ENCODE results near the gene KRT28. TPM values are rescaled to one million over a fixed set of nuclear protein-coding genes. Genes with fewer than 3 reads are reported as not detected.
"Not testable (repeated sequence)": the region's sequence is repeated elsewhere in the genome, so short reads cannot be mapped to it uniquely, and the experiment has no call there.

KRT28 gene
- polyA plus RNA-seq, 1 experiment, result not detected

DNA sequence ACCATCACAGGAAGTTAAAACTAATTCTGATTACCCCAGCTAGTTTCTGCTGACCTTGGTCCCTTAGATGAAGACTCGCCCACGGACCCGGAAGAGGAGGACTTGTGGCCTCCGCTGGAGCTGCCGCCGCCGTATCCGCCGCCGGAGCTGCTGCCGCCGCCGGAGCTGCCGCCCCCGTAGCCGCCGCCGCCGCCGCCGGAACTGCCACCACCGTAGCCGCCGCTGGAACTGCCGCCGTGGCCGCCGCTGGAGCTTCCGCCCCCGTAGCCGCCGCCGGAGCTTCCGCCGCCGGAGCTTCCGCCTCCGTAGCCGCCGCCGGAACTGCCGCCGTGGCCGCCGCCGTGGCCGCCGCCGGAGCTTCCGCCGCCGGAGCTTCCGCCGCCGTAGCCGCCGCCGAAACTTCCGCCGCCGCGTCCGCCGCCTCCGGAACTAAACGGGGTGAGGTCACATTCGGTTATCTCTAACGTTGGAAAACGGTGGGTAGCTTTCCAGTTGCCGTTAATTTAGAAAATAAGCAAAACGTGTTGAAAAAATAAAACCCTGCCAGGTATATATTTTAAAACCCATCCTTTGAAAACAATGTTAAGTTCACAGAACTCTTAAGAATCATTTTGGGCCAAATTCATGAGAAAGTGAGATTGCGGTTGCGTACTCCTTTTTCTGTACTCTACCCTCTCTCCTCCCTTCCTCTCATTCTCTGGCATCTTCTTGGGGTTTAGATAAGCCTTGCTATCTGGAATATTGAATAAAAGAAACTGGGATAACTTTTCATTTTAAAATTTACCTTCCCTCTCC is 19.2 kb upstream of the KRT28 start:
- ChIA-PET CTCF (interaction anchor here (0.7 to 2.5 kb wide), 9 partner anchors 15 to 847 kb away, joined by 3 to 10 read pairs (median 3); no protein-coding TSS in a partner anchor), POLR2A (interaction anchor here (0.7 kb wide), 1 partner anchor 182 kb away, joined by 6 read pairs; no protein-coding TSS in a partner anchor)
- TF ChIP-seq, protein P1, sequence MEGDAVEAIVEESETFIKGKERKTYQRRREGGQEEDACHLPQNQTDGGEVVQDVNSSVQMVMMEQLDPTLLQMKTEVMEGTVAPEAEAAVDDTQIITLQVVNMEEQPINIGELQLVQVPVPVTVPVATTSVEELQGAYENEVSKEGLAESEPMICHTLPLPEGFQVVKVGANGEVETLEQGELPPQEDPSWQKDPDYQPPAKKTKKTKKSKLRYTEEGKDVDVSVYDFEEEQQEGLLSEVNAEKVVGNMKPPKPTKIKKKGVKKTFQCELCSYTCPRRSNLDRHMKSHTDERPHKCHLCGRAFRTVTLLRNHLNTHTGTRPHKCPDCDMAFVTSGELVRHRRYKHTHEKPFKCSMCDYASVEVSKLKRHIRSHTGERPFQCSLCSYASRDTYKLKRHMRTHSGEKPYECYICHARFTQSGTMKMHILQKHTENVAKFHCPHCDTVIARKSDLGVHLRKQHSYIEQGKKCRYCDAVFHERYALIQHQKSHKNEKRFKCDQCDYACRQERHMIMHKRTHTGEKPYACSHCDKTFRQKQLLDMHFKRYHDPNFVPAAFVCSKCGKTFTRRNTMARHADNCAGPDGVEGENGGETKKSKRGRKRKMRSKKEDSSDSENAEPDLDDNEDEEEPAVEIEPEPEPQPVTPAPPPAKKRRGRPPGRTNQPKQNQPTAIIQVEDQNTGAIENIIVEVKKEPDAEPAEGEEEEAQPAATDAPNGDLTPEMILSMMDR (IDR thresholded peaks at IDR 0.05; ENCODE audit: insufficient read depth, low read depth, low read length), result no peak
- peak; percentile 10 for DNase-seq (ENCODE audit: low read depth)
- Histone ChIP-seq H3K27me3 (ENCODE audit: control insufficient read depth, insufficient read depth, low read length) (no peaks in the 10 kb centered on the region), H3K4me3 (ENCODE audit: low read depth, low read length) (peak overlapping the region; percentile 70), H3K36me3 (ENCODE audit: control insufficient read depth, insufficient read depth, low read length) (no peaks in the 10 kb centered on the region)

DNA sequence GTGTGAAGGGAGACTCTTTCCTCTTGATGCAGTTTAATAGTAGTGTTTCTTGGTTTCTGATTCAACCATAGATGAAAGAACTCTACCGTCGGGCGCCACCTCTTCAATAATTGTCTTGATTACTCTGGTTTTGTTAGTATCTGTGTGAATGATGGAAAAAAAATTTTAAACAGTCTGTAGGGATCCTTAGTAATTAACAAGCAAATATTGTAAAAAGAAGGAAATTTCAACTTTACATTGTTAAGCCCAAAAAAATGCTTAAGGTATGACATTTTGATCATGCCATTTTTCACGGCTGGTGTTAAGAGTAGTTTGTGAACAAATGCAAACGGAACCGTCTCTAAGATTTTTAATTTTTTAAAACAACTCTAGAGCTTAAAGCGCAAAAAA is 18.6 kb upstream of the KRT28 start:
- ChIA-PET CTCF (interaction anchor here (0.7 to 2.5 kb wide), 4 partner anchors 18 to 844 kb away, joined by 3 to 10 read pairs (median 3); no protein-coding TSS in a partner anchor), POLR2A (no interaction called here)
- H3K27me3 ChIP-seq (ENCODE audit: control insufficient read depth, insufficient read depth, low read length), result no peaks in the 10 kb centered on the region
- H3K4me3 ChIP-seq (ENCODE audit: low read depth, low read length), result peak overlapping the region; percentile 70
- DNase-seq (ENCODE audit: low read depth), result no peak
- no peaks in the 10 kb centered on the region for H3K36me3 ChIP-seq (ENCODE audit: control insufficient read depth, insufficient read depth, low read length)
- TF ChIP-seq, protein P1 (IDR thresholded peaks at IDR 0.05; ENCODE audit: insufficient read depth, low read depth, low read length), result no peak

DNA sequence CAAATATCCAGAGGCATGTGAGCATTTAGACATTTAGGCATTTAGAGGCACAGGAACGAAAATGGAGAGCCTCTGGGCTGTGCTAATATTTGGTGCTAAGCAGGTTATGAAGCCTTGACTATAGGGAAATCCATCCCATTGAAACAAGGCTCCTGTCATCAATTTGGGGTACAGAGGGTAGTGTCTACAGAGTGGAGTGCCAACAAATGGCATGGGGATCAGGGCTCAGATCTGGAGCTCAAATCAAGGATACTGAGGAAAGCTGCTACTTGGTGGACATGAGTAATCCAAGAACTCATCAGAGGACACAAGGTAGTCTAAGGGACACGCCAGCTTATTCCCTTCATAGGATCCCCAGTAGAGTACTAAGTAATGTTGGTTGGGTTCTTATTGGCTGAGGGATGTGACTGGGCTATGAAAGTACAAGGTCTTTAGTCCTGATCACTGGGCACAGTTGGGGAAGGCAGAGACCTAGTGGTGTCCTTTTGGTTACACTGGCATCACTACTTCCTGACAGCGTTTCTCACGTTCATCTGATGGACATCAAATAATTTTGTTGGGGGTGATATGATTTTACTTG is 17.4 kb upstream of the KRT28 start:
- DNase-seq (ENCODE audit: low read depth), result no peak
- no peaks in the 10 kb centered on the region for H3K27me3 ChIP-seq (ENCODE audit: control insufficient read depth, insufficient read depth, low read length)
- TF ChIP-seq, protein P1 (IDR thresholded peaks at IDR 0.05; ENCODE audit: insufficient read depth, low read depth, low read length), result no peak
- H3K4me3 ChIP-seq (ENCODE audit: low read depth, low read length), result no peak overlapping the region
- ChIA-PET POLR2A (no interaction called here), CTCF (interaction anchor here (1.5 to 2.5 kb wide), 3 partner anchors 11 to 832 kb away, joined by 4 to 10 read pairs (median 7); no protein-coding TSS in a partner anchor)
- no peaks in the 10 kb centered on the region for H3K36me3 ChIP-seq (ENCODE audit: control insufficient read depth, insufficient read depth, low read length)

DNA sequence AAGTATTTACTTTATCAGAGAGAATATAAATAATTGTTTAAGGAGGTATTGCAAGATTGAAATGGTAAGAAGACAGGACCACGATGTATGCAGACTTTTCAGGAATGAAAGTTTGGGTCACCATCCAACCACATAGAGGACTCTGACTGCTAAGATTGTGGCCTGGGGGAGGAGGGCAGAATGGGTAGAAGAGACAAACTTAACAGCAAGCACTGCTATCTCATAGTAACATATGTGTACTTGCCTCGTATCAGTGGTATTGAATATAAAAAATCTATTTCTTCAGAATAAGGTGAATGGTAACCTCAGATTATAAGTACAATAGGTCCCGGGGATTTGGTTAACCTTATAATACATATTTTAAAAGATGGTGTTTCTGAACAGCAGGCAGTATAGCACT is 16.8 kb upstream of the KRT28 start:
- Histone ChIP-seq H3K4me3 (ENCODE audit: low read depth, low read length) (no peak overlapping the region), H3K36me3 (ENCODE audit: control insufficient read depth, insufficient read depth, low read length) (no peaks in the 10 kb centered on the region), H3K27me3 (ENCODE audit: control insufficient read depth, insufficient read depth, low read length) (no peaks in the 10 kb centered on the region)
- ChIA-PET POLR2A (interaction anchor here (0.5 kb wide), 1 partner anchor 141 kb away, joined by 4 read pairs; no protein-coding TSS in a partner anchor), CTCF (interaction anchor here (1.5 to 2.5 kb wide), 4 partner anchors 10 to 847 kb away, joined by 4 to 10 read pairs (median 8); no protein-coding TSS in a partner anchor)
- TF ChIP-seq, protein P1 (IDR thresholded peaks at IDR 0.05; ENCODE audit: insufficient read depth, low read depth, low read length), result no peak
- no peak for DNase-seq (ENCODE audit: low read depth)

DNA sequence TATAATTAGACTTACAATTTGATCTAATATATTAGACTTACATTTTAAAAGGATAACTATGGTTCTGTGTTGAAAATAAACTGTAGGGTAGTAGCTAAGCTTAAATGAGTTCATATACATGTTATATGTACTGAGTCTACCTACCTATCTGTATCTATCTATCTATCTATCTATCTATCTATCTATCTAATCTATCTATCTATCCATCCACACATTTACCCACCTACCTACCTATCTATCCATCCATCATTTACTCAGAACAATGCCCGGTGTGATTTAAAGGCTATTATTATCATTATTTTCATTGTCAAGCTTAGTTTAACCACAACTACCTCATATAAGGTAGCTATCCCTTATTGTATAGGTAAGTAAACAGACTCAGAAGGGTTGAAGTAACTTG is 15.6 kb upstream of the KRT28 start:
- POLR2A ChIA-PET, result no interaction called here
- Histone ChIP-seq H3K36me3 (ENCODE audit: control insufficient read depth, insufficient read depth, low read length) (no peaks in the 10 kb centered on the region), H3K27me3 (ENCODE audit: control insufficient read depth, insufficient read depth, low read length) (no peaks in the 10 kb centered on the region), H3K4me3 (ENCODE audit: low read depth, low read length) (no peak overlapping the region)
- TF ChIP-seq, protein P1 (IDR thresholded peaks at IDR 0.05; ENCODE audit: insufficient read depth, low read depth, low read length), result no peak
- CTCF ChIA-PET, result interaction anchor here (1.3 to 1.9 kb wide), 3 partner anchors 734 to 850 kb away, joined by 3 to 8 read pairs (median 4); no protein-coding TSS in a partner anchor
- DNase-seq (ENCODE audit: low read depth), result no peak

DNA sequence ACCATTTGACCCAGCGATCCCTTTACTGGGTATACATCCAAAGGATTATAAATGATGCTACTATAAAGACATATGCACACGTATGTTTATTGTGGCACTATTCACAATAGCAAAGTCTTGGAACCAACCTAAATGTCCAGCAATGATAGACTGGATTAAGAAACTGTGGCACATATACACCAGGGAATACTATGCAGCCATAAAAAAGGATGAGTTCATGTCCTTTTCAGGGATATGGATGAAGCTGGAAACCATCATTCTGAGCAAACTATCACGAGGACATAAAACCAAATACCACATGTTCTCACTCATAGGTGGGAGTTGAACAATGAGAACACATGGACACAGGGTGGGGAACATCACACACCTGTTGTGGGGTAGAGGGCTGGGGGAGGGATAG is 14.9 kb upstream of the KRT28 start:
- H3K27me3 ChIP-seq (ENCODE audit: control insufficient read depth, insufficient read depth, low read length); DNase-seq (ENCODE audit: low read depth); H3K4me3 ChIP-seq (ENCODE audit: low read depth, low read length); H3K36me3 ChIP-seq (ENCODE audit: control insufficient read depth, insufficient read depth, low read length); POLR2A ChIA-PET: not testable (repeated sequence)
- CTCF ChIA-PET, result interaction anchor here (1.3 to 1.9 kb wide), 3 partner anchors 734 to 851 kb away, joined by 3 to 8 read pairs (median 4); no protein-coding TSS in a partner anchor

Measured in BJ (cell line).